Activated T-cell treated with anti-CD3 and anti-CD28 coated beads for 48 hours (primary cell): ENCODE results near the gene SHANK3.

Source experiments
- DNase-seq: peaks from one replicate; pipeline ENCODE4 v3.0.0-alpha.2; 2020; ENCODE audit warnings: low read depth

SHANK3 gene

DNA sequence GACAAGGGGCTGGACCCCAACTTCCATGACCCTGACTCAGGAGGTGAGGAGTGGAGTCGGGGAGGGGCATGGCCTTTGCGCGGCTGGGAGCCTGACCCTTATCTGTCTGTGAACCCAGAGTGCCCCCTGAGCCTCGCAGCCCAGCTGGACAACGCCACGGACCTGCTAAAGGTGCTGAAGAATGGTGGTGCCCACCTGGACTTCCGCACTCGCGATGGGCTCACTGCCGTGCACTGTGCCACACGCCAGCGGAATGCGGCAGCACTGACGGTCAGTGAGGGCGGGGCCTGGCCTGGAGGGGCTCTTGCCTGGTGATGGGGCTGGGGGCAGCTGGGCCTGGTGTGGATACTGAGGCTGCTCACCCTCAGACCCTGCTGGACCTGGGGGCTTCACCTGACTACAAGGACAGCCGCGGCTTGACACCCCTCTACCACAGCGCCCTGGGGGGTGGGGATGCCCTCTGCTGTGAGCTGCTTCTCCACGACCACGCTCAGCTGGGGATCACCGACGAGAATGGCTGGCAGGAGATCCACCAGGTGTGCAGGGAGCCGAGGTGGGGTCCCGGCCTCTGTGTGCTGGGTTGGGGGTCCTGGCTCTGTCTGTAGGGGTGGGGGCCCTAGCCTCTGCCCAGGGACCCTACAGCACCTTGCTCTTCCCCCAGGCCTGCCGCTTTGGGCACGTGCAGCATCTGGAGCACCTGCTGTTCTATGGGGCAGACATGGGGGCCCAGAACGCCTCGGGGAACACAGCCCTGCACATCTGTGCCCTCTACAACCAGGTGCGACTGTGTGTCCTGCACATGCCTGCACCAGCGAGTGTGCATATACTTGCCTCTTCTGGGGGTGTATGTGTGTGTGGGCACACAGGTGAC, 6.3 kb downstream of the SHANK3 start:
- DNase-seq: no peak

DNA sequence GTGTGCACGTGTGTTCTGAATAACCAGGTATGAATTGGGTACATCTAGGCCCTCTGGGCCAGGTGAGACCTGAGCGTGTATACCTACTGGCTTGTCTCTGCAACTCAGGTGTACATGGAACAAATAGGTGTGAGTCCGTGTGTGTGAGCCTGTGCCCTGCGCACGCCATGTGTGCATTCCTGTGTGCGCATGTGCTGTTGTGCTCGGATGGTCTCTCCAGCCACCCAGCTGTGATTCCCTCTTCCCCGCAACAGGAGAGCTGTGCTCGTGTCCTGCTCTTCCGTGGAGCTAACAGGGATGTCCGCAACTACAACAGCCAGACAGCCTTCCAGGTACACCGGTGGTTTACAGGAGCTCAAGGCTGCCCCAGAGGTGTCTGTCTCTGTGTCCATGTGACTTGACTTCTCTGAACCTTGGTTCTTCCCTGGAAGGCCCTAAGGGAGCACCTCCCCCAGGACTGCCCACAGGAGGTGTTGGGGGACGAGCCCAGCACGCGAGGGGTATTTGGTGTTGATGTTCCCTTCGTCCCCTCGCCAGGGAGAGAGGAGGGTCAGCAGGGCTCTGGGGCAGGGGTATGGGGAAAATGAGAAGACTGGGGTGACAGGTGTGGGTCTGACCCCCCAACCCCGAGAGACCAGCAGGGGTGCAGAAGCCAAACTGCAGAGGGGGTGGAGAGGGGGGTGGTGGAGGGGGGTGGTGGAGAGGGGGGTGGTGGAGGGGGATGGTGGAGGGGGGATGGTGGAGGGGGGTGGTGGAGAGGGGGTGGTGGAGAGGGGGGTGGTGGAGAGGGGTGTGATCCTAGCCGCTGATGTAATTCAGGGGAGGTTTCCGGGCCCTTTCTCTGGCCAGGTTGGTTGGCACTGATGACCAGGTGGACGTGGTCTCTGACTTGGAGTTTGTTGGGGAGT, 10.7 kb downstream of the SHANK3 start:
- no peak for DNase-seq

DNA sequence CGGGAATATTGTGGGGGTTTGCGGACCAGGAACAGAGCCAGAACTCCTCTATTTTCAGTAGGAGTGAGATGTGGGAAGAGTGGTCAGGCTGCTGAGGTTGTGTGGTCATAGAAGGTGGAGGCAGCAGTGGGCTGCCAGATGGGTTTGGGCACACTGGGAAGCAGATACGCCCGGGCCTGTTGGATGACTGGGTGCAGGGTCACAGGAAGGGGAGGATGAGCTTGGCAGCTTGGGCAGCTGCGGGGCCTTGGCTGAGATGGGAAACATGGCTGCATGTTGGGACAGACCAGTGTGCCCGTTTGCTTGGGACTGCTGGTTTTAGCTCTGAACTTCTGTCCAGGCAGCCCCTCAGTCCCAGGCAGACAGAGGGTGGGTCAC, 11.4 kb downstream of the SHANK3 start:
- DNase-seq: no peak

DNA sequence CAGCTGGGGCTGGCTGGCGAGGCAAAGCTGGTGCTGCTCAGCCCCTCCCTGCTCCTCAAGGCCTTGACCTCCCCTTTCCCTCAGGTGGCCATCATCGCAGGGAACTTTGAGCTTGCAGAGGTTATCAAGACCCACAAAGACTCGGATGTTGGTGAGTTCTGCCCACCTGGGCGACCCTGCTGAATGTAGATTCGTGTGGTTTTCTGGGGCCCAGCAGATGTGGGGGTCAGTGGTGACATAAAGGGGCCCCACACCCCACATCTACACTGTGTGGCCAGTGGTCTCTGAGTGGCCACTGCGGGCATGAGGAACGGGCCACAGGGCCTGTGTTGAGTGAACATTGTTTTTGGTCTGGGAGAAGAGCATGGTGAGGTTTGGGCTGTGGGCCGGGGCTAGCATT, 11.9 kb downstream of the SHANK3 start:
- DNase-seq: no peak

DNA sequence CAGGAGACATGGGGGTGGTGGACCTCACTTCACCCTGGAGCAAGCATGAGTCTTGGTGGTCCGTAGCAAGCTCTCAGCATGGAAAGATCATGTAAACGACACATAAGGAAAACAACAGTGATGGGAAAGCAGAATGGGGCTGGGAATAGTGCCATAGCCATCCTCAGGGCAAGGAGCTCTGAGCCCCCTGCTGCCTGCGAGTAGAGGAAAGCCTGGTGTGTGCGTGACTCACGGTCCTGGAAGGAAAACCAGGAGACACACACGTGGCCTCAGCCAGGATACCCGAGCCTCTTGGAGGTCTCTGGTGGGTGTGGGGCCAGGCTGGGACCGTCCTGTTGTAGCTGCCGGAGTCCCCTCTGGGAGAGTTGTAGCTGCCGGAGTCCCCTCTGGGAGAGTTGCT, 12.4 kb downstream of the SHANK3 start:
- no peak for DNase-seq

DNA sequence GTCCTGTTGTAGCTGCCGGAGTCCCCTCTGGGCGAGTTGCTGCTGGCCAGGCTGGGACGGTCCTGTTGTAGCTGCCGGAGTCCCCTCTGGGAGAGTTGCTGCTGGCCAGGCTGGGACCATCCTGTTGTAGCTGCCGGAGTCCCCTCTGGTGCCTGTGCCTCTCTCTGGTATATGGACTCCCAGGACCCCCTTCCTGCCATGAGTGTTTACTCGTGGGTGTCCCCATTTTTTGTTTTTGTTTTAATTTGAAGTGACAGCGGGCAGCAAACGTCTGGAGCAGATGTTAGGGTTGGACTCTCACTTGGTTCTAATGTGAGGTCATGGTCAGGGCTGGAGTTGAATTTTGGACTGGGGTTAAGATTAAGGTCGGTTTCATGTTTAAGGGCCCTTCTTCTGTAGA, 14.2 kb downstream of the SHANK3 start:
- no peak for DNase-seq

DNA sequence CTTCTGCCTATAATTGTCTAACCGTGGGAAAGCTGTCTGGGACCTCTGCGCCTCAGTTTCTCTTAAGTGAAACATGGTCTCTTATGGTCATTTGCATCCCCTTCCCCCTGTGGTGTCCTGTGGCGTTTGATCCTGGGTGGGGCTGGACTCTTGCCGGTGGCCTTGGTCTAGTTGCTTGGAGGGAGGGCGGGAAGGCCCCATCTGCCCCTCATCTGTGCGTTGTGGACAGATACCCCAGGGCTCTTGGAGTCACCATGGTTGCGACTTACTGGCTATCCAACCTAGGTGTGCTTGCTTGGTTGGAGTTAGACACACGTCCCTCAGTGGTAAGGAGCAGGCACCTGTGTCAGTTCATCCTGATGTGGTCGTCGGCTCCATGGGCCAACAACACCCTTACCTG, 15.2 kb downstream of the SHANK3 start:
- DNase-seq: no peak

DNA sequence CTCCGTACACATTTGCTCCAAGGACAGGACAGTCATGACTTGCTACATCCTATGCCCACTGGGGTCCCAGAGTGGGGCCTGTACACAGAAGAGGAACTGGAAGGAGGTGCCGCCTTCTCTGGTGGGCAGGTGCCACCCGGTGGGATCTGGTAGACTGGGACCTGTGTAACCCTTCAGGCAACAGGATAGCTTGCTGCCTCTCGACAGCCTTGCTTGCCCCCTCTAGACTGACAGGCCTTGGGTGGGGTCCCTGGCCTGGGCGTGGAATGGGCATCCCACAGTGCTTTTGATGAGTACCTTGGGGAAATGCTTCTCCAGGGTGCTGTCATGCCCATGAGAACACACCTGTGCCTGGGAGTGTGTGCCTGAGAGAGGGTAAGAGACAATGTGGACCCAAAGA, 15.8 kb downstream of the SHANK3 start:
- no peak for DNase-seq

DNA sequence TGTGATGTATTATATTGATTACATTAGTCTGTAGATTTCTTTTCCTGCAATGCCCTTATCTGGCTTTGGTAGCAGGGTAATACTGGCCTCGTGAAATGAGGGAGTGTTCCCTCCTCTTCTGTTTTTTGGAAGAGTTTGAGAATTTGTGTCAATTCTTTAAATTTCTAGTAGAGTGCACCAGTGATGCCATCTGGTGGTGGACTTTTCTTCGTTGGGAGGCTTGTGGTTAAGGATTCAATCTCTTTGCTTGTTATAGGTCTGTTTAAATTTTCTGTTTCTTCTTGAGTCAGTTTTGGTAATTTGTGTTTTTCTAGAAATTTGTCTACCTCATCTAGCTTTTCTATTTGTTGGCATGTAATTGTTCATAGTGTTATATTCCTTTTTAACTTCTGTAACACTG, 18.9 kb downstream of the SHANK3 start:
- DNase-seq: no peak

DNA sequence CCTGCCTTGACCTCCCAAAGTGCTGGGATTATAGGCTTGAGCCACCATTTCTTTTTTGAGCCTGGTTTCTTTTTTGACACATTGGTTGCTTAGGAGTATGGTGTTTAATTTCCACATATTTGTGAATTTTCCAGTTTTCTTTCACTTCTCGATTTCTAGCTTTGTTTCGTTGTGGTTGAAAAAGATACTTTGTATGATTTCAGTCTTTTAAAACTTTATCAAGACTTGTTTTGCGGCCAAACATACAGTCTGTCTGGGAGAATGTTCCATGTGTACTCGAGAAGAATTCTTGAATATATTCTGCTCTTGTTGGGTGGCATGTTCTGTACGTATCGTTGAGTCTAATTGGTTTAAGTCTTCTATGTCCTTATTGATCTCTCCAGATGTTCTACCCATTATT, 20.8 kb downstream of the SHANK3 start:
- no peak for DNase-seq

DNA sequence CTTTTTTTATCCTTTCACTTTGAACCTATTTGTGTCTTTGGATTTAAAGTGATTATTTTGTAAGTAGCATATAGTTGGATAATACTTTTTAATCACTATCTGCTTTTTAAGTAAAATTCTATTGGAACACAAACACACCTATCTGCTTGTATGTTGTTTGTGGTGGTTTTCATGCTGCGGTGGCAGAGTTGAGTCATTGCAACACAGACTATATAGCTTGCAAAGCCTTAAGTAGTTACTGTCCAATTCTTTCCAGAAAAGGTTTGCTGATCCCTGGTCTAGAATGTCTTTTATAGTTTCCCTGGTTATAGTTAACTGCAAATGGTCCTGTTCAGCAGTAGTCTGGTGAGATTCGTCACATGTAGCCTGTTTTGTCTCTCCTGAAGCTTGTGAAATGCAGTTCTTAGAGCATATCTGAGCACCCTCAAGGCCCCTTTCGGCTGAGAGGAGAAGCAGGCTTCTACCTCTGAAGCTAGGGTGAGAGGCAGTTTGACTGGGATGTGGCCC, 21.5 kb downstream of the SHANK3 start:
- DNase-seq: no peak

DNA sequence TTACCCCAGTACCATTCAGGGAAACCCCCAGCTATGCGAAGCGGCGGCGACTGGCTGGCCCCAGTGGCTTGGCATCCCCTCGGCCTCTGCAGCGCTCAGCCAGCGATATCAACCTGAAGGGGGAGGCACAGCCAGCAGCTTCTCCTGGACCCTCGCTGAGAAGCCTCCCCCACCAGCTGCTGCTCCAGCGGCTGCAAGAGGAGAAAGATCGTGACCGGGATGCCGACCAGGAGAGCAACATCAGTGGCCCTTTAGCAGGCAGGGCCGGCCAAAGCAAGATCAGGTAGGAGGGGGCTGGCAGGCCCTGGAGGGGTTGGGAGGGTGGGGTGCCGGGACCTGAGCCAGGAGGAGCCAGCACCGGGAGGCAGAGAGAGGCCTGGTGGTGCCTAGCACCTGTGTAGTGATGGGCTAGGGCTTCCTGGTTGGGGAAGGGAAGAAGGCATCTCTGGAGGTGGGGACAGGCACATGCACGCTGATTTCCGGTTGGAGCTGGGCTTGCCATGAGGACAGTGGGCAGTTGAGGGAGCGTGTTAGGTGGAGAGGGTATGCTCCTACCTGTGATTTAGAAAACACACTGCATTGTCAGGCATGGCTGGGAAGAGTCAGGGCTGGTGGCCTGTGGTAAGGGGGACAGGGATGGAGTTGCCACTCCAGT, 22.3 kb downstream of the SHANK3 start:
- no peak for DNase-seq

DNA sequence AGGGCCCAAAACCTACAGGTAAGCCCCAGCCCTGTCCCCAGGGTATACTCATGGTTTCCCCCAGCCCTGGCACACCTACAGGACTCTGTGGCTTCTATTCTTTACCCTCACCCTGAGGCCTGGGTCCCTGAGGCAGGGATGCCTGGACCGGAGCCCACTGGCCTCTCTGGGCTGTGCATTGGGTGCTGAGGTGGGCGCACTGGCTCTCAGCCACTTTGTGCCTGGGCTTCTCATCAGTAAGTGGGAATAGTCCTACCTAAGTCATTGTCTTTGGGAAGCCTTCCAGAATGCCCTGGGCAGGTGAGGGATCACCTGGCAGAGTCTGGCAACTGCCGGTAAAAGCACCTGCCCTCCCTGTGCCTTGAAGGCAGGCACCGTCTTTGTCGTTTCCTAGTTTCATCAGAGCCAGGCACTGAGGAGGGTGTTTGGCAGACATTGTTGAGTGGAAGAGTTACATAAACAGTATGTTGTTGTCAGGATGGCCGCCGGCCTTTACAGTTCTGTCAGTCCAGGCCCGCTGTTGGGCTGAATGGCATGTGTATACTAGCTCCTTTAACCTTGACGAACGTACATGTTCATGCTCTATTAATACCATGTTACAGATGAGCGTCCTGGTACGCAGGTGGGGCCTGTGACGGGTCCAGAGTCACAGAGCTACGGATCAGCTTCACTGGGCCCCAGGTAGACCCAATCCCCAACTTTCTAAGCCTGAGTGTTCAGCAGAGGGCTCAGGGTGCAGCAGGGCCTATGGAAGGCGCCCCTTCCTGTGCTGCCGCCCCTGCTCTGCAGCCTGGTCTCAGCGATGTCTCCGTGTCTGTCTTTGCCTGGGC, 23.0 kb downstream of the SHANK3 start:
- DNase-seq: no peak

DNA sequence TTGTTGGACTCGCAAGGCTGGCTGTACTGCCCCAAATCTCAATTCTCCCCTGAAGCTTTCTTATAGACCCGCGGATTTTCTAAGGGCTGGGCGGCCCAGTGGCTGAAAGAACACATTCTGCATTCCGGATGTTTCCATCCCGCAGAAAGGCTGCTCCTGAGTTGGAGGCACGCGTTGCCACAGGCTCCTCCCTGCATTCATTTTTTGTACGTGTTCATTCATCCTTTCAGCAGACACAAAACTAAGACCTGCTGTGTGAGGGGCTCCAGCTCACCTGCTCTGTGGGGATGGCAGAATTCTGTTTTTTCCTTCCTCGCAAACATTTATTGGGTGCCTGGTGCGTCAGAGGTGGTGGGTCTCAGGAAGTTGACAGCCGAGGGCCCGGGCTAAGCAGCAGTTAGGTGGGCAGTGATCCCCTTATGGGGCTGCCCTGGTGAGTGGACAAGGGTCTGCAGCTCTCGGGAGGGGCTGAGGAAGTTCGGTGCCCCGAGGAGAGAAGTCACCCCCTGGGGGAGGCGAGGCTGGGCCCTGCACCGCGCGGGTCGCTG, 23.7 kb downstream of the SHANK3 start:
- DNase-seq: no peak

DNA sequence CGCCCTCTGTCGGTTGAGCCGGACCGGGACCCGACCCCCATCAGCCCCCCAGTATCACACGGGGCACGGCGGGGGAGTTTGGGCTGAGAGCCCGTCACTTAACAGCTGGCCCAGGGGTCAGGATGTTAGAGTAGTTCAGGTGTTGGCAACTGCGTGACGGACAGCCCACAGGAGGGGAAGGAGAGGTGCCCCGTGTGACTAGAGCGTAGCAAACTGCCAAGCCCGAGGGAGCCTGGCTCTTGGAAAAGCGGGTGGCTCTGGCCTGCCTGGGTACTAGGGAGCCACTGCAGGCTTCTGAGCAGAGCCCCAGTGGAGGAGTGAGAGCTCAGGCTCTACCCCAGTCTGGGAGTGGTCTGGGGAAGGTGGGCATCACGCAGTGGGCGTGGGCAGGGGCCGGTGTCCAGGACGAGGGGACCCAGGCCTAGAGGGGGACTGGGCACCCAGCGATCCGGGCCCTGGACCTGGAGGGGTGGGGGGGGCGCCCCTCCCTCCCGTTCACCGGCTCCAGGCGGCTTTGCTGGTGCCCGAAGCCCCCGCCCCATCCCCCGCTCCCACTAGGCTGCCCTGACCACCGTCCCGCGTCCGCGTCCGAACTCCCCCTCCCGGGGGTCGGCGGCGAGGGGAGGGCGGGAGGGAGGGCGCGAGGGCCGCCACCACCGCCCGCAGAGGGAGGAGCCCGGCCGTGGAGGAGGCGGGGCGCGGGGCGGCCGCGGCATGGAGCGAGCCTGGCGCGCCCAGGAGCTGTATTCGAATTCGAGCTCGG, 24.4 kb downstream of the SHANK3 start:
- DNase-seq: no peak

DNA sequence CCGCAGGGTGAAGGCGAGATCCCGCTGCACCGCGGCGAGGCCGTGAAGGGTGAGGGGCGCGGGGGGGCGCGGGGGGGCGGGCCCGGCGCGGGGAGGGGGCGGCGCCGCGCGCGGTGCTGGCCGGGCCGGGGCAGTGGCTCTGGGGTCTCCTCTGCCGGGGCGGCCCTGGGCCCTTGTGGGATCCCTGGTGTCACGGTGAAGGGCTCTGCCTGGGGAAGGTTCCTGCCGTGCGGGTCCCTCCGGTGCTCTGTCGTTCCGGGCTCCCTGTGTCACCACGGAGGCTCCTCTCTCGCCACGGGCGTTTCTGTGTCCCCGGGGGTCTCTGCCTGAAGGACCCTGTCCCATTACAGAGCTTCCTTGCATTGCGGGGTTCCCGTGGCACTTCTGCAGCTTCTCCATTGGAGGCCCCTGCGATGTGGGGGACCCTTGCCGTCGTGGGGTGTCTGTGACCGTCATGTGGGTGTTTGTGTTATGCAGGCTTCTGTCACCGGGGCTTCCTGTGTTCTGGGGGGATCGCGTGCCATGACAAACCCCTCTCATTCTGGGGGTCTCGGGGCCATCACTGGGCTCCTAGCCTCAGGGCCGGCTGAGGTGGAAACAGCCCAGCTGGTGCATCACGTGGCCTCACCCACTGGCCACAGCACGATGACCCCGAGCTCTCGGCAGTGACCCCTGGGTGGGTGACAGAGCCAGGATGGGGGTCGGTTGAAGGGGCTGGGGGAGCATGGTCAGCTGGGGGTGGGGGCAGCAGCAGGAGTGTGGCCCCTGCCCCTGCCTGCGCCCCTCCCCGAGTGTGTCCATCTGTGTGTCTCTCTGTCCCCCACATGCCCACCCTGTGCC, 25.3 kb downstream of the SHANK3 start:
- DNase-seq: no peak

DNA sequence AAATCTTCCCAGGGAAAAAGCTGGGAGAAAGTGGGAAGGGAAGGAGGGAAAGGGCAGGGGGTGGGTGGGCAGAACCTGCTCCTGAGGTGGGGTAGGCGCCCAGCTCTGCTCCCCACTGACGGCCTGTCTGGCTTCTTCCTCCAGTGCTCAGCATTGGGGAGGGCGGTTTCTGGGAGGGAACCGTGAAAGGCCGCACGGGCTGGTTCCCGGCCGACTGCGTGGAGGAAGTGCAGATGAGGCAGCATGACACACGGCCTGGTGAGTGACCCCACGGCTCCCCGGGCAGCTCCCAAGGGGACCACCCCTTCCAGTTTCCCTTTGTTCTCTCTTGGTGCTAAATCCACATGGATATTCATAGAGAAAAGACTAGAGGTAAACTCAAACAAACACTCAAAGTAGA, 25.9 kb downstream of the SHANK3 start:
- DNase-seq: no peak

DNA sequence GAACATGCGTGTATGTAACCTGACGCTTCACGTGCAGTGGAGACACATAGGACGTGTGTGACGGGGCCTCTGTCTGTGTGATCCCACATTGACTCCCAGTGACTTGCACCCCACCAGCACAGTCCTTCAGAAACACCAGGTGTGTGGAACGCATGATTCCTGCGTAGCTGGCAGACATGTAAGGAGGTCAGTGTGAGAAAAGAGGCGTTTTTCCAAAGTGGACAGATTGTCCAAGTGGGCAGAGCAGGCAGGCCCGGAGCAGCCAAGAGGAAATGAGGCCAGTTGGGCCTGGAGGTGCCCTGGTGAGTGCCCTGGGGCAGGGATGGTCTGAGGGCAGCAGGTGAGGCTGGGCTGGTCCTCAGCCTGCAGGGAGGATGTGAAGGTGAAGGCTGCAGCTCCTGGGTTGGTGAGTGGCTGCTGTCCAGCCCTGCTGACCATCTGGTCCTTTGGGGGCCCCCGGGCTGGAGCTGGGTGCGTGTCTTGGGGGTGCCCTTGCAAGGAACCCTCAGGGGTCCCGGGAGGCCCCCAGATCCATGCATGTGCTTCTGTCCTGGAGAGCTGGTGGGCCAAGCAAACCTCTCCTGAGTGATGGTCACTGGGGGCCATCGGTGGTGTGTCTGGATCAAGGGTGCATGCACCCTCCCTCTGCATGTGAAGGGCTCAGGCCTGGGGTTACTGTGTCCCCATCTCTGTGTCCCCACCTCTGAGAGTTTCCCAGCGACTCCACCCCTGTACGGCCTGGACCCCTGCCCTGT, 26.6 kb downstream of the SHANK3 start:
- no peak for DNase-seq
